ENCODE measurements around the gene SLC24A4. TPM values are rescaled to one million over a fixed set of nuclear protein-coding genes. Genes with fewer than 3 reads are reported as not detected.

The SLC24A4 gene
- total RNA-seq, 1 donor from 2014 or later: 0.26 TPM

GRCh38 chr14:92280554-92281262 is 42.3 kb upstream of the SLC24A4 start:
- Mint-ChIP-seq H3K4me3 (no peak overlapping the region), H3K9me3 (peaks cover 2% of the 10 kb centered on the region), H3K27ac (ENCODE audit: unreplicated experiment) (no peak overlapping the region), H3K36me3 (ENCODE audit: low read depth) (no peaks in the 10 kb centered on the region), H3K4me1 (no peaks in the 10 kb centered on the region), H3K27me3 (ENCODE audit: low read depth) (peaks cover 3% of the 10 kb centered on the region)
- DNase-seq (ENCODE audit: low read depth, low spot score): no peak
- no peak for TF ChIP-seq CTCF (conservative IDR thresholded peaks at IDR 0.05)

GRCh38 chr14:92282669-92283068 is 40.3 kb upstream of the SLC24A4 start:
- H3K9me3 Mint-ChIP-seq: peaks cover 2% of the 10 kb centered on the region
- H3K27ac Mint-ChIP-seq (ENCODE audit: unreplicated experiment): no peak overlapping the region
- no peaks in the 10 kb centered on the region for H3K36me3 Mint-ChIP-seq (ENCODE audit: low read depth)
- no peaks in the 10 kb centered on the region for H3K27me3 Mint-ChIP-seq (ENCODE audit: low read depth)
- TF ChIP-seq CTCF (conservative IDR thresholded peaks at IDR 0.05): no peak
- no peak overlapping the region for H3K4me3 Mint-ChIP-seq
- DNase-seq (ENCODE audit: low read depth, low spot score): no peak
- H3K4me1 Mint-ChIP-seq: no peaks in the 10 kb centered on the region

- no peaks in the 10 kb centered on the region for H3K4me1 Mint-ChIP-seq
- no peak overlapping the region for H3K27ac Mint-ChIP-seq (ENCODE audit: unreplicated experiment)
- peaks cover 8% of the 10 kb centered on the region for H3K27me3 Mint-ChIP-seq (ENCODE audit: low read depth)
Observed at GRCh38 chr14:92285311-92285710, 37.7 kb upstream of the SLC24A4 start.

GRCh38 chr14:92287987-92288386 is 35.0 kb upstream of the SLC24A4 start:
- Mint-ChIP-seq H3K27ac (ENCODE audit: unreplicated experiment) (no peak overlapping the region), H3K27me3 (ENCODE audit: low read depth) (peaks cover 18% of the 10 kb centered on the region), H3K36me3 (ENCODE audit: low read depth) (no peaks in the 10 kb centered on the region), H3K9me3 (no peaks in the 10 kb centered on the region), H3K4me3 (no peak overlapping the region), H3K4me1 (no peaks in the 10 kb centered on the region)
- TF ChIP-seq CTCF (conservative IDR thresholded peaks at IDR 0.05): no peak
- no peak for DNase-seq (ENCODE audit: low read depth, low spot score)

More at GRCh38 chr14:92285311-92285710, 37.7 kb upstream of the SLC24A4 start:
- no peak overlapping the region for H3K4me3 Mint-ChIP-seq
- peaks cover 2% of the 10 kb centered on the region for H3K9me3 Mint-ChIP-seq
- no peak for DNase-seq (ENCODE audit: low read depth, low spot score)
- H3K36me3 Mint-ChIP-seq (ENCODE audit: low read depth): no peaks in the 10 kb centered on the region
- no peak for TF ChIP-seq CTCF (conservative IDR thresholded peaks at IDR 0.05)

GRCh38 chr14:92288994-92289660 is 33.8 kb upstream of the SLC24A4 start:
- DNase-seq (ENCODE audit: low read depth, low spot score): no peak
- Mint-ChIP-seq H3K9me3 (no peaks in the 10 kb centered on the region), H3K27ac (ENCODE audit: unreplicated experiment) (no peak overlapping the region), H3K4me3 (no peak overlapping the region), H3K4me1 (no peaks in the 10 kb centered on the region), H3K27me3 (ENCODE audit: low read depth) (peaks cover 18% of the 10 kb centered on the region), H3K36me3 (ENCODE audit: low read depth) (no peaks in the 10 kb centered on the region)
- no peak for TF ChIP-seq CTCF (conservative IDR thresholded peaks at IDR 0.05)
